Upper lobe of right lung (tissue), 1 donor: ENCODE data around the gene CHML. TPM values are rescaled to one million over a fixed set of nuclear protein-coding genes. Genes with fewer than 3 reads are reported as not detected.

Experiments
- ATAC-seq: fragments of 200-7000 bp; cut with Tn5 transposase; one replicate; pipeline ENCODE4 v1.9.1; 2020; ENCODE audit warnings: mild to moderate bottlenecking, moderate library complexity
- DNase-seq: peaks from one replicate; pipeline ENCODE4 v3.0.0-alpha.2; 2020
- H3K27ac ChIP-seq: fragments of 200-600 bp; one replicate; pipeline ENCODE4 v1.8.0; 2022
- H3K27me3 ChIP-seq: fragments of 200-600 bp; one replicate; pipeline ENCODE4 v1.8.0; 2022; ENCODE audit warnings: mild to moderate bottlenecking
- H3K36me3 ChIP-seq: fragments of 200-600 bp; one replicate; pipeline ENCODE4 v1.8.0; 2022
- H3K4me1 ChIP-seq: fragments of 200-600 bp; one replicate; pipeline ENCODE4 v1.8.0; 2022
- H3K4me3 ChIP-seq: fragments of 200-600 bp; one replicate; pipeline ENCODE4 v1.8.0; 2022; ENCODE audit warnings: mild to moderate bottlenecking
- H3K9me3 ChIP-seq: fragments of 200-600 bp; one replicate; pipeline ENCODE4 v1.8.0; 2022
- intact Hi-C: fragments of 100-400 bp; cut with DNase I; formaldehyde crosslinking; loops from one replicate; pipeline ENCODE4 v1.11.0; 2022
- total RNA-seq: library from RNA; stranded (reverse); fragmentation: NEBNext Ultra II Directional; extraction: Animal tissue kit (Norgen Biotek cat#: 25700); gene quantifications from one replicate; pipeline ENCODE4 v1.2.1, GENCODE V29; 2021
- TF ChIP-seq, protein P1 (sequence below): fragments of 200-600 bp; IDR thresholded peaks from one replicate; pipeline ENCODE4 v1.8.0; 2022; ENCODE audit warnings: antibody characterized with exemption
- donor health status: DM: no; HTN: yes; CAD: no; lungs with severe emphysema.

Gene CHML
- total RNA-seq, 1 donor from 2014 or later = 16.8 TPM

DNA sequence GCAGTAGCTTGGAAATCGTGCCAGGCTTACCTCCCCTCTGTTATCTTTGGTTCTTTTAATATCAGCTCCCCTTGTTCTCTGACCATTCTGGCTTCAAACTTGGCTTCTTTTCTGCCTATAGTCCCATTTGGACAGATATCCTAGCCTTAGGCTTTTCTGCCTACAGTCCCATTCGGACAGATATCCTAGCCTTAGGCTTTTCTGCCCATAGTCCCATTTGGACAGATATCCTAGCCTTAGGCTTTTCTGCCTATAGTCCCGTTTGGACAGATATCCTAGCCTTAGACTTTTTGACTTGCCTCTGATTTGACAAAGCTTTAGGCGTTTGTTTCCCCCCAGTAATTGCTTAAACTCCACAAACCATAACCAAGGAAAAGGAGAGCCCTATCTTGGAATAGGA is 25.6 kb downstream of the CHML start:
- Histone ChIP-seq H3K4me3 (no peak overlapping the region), H3K9me3 (no peaks in the 10 kb centered on the region), H3K36me3 (no peaks in the 10 kb centered on the region), H3K27ac (no peak overlapping the region), H3K4me1 (peaks cover 22% of the 10 kb centered on the region), H3K27me3 (no peaks in the 10 kb centered on the region)
- intact Hi-C loops = no loop called here
- ATAC-seq = no peak
- TF ChIP-seq, protein P1, sequence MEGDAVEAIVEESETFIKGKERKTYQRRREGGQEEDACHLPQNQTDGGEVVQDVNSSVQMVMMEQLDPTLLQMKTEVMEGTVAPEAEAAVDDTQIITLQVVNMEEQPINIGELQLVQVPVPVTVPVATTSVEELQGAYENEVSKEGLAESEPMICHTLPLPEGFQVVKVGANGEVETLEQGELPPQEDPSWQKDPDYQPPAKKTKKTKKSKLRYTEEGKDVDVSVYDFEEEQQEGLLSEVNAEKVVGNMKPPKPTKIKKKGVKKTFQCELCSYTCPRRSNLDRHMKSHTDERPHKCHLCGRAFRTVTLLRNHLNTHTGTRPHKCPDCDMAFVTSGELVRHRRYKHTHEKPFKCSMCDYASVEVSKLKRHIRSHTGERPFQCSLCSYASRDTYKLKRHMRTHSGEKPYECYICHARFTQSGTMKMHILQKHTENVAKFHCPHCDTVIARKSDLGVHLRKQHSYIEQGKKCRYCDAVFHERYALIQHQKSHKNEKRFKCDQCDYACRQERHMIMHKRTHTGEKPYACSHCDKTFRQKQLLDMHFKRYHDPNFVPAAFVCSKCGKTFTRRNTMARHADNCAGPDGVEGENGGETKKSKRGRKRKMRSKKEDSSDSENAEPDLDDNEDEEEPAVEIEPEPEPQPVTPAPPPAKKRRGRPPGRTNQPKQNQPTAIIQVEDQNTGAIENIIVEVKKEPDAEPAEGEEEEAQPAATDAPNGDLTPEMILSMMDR = no peak
- no peak for DNase-seq

- no peak for ATAC-seq
- TF ChIP-seq, protein P1 = no peak
Observed at GRCh38 chr1:241614144-241614543, 26.0 kb downstream of the CHML start.

DNA sequence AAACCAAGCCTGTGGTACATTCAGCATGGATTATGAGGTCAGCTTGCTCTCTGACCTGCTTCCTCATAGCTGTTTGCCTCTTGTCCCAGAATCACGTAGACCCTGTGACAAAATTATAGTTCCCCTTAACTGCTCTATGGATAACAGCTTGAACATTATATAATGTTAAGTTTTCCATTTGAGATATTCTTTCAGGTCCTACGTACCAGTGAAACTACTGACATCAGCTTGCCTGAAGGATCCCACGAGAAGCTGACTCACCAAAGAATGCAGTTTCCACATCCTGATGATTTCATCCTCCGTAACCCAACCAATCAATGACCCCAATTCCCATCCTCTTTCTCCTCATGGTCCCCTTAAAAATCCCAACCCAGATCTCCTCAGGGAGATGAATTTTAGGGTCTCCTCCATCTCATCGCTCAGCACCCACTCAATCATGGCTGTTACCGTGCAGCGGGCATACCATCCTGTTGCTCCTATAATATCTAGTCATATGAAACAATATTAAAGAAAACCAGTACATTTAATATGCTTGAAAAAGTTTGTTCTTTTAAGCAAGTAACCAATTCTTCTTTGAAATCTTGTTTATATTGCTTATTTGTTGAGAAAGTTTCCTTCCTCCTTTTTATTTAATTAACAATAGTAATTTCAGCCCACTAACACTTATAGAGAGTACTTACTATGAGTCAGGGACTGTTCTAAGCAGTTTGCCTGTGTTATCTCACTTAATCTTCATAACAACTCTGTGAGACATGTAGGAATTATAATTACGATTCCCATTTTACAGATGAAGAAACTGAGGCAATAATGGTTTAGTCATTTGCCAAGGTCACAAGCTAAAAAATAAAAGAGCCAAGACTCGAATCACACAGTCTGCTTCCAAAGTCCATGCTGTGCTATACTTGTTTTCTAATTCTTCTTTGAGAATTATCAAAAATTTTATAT is 27.4 kb downstream of the CHML start:
- H3K27ac ChIP-seq = no peak overlapping the region
- peak; percentile 80 for ATAC-seq
- no peaks in the 10 kb centered on the region for H3K27me3 ChIP-seq

More at GRCh38 chr1:241614144-241614543, 26.0 kb downstream of the CHML start:
- Histone ChIP-seq H3K4me3 (no peak overlapping the region), H3K9me3 (no peaks in the 10 kb centered on the region), H3K4me1 (peaks cover 23% of the 10 kb centered on the region), H3K27ac (no peak overlapping the region), H3K27me3 (no peaks in the 10 kb centered on the region), H3K36me3 (no peaks in the 10 kb centered on the region)
- no peak for DNase-seq
- intact Hi-C loops = no loop called here

DNA sequence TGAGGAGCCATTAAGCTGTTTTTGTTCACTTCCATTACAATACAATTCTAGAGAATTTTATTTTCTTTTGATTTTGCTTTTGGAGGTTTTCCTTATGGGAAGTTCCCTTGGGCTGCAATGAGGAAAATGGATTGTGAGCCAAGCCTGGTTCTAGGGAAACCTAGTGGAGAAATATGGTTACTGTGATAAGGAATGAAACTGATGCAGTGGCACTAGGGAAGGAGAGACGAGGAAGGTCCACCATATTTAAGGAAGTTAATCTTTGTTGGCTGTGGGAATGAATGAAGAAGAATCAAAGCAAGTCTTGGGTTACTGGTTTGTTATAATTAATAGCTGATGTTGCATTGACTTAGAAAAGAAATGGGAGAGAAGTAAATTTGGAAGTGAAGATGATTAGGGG is 28.4 kb downstream of the CHML start:
- H3K36me3 ChIP-seq = no peaks in the 10 kb centered on the region
- no peaks in the 10 kb centered on the region for H3K27me3 ChIP-seq
- H3K4me3 ChIP-seq = no peak overlapping the region
- intact Hi-C loops = no loop called here
- TF ChIP-seq, protein P1 = no peak
- DNase-seq = no peak
- H3K9me3 ChIP-seq = no peaks in the 10 kb centered on the region
- peak overlapping the region; percentile 58 for H3K27ac ChIP-seq
- no peak for ATAC-seq
- peaks cover 23% of the 10 kb centered on the region for H3K4me1 ChIP-seq

More for the DNA sequence above, 27.4 kb downstream of the CHML start:
- no peak for DNase-seq
- no peaks in the 10 kb centered on the region for H3K36me3 ChIP-seq
- H3K9me3 ChIP-seq = no peaks in the 10 kb centered on the region
- peaks cover 23% of the 10 kb centered on the region for H3K4me1 ChIP-seq
- intact Hi-C loops = no loop called here
- no peak overlapping the region for H3K4me3 ChIP-seq
- TF ChIP-seq, protein P1 = no peak

DNA sequence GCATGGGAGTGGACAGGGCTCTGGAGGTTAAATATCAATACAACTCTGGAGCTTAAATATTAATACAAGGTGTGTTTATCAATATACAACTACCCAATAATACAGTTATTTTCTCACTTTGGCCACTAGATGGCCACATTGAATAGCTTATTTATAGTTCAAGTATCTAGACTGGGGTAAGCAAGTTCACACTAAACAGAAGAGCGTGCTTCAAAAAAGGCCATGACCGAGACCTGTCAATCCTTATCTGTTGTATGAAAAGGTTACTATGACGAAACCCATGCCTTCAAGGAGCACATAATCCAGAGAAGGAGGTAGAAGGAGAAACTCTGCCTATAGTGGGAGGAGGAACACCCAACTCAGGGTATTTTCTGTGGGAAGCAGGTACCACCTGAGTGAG is 29.1 kb downstream of the CHML start:
- ATAC-seq (peak; percentile 88), DNase-seq (no peak)
- Histone ChIP-seq H3K4me3 (no peak overlapping the region), H3K9me3 (no peaks in the 10 kb centered on the region), H3K36me3 (no peaks in the 10 kb centered on the region), H3K27me3 (no peaks in the 10 kb centered on the region), H3K4me1 (peaks cover 23% of the 10 kb centered on the region), H3K27ac (peak overlapping the region; percentile 37)
- TF ChIP-seq, protein P1 = peak; percentile 77
- intact Hi-C loops = no loop called here
